PC-3 (cell line): ENCODE measurements around the gene DGKE. TPM values are rescaled to one million over a fixed set of nuclear protein-coding genes. Genes with fewer than 3 reads are reported as not detected.

Experiments used
- ATAC-seq: fragments of 200-7000 bp; cut with Tn5 transposase; 2 replicates; pipeline ENCODE4 v1.9.1; 2020; ENCODE audit warnings: mild to moderate bottlenecking, moderate library complexity
- BruUV-seq: library from RNA; stranded (reverse); fragments of 400-500 nt; replicated peaks from 2 replicates; lab custom pipeline; 2021; lab: Mats Ljungman, UMichigan
- CTCF ChIA-PET: fragments of 300-600 bp; sonication (Branson Sonifier 250); formaldehyde crosslinking; loops from one replicate; lab custom pipeline; 2022; ENCODE audit warnings: antibody characterized with exemption; lab: Charles Lee
- POLR2A ChIA-PET: fragments of 300-600 bp; sonication (Branson Sonifier 250); formaldehyde crosslinking; loops from one replicate; lab custom pipeline; 2022; ENCODE audit warnings: antibody characterized with exemption; ENCODE audit not compliant: unreplicated experiment; lab: Charles Lee
- DNase-seq: peaks from one replicate; pipeline ENCODE4 v3.0.0-alpha.2; 2015
- H2AFZ ChIP-seq: fragments of 300-600 bp; sonication (generic); 2 replicates; pipeline ENCODE4 v1.6.0; 2016; ENCODE audit warnings: antibody characterized with exemption, low read length
- H3F3A ChIP-seq: fragments of 300-600 bp; sonication (generic); one replicate; pipeline ENCODE4 v1.6.0; 2017; ENCODE audit warnings: antibody characterized with exemption, low read length, control low read depth, mild to moderate bottlenecking; ENCODE audit not compliant: unreplicated experiment
- H3K27ac ChIP-seq: fragments of 300-600 bp; sonication (generic); 2 replicates; pipeline ENCODE4 v1.5.1; 2016; ENCODE audit warnings: mild to moderate bottlenecking, low read length
- H3K27me3 ChIP-seq: fragments of 300-600 bp; sonication (generic); 2 replicates; pipeline ENCODE4 v1.6.1; 2016; ENCODE audit warnings: low read length, mixed read lengths
- H3K36me3 ChIP-seq: fragments of 300-600 bp; sonication (generic); 2 replicates; pipeline ENCODE4 v1.6.1; 2016; ENCODE audit warnings: low read depth, mixed run types, low read length, mixed read lengths
- H3K4me1 ChIP-seq: fragments of 300-600 bp; sonication (generic); 2 replicates; pipeline ENCODE4 v1.5.1; 2016; ENCODE audit warnings: low read length; ENCODE audit not compliant: insufficient read depth
- H3K4me2 ChIP-seq: fragments of 300-600 bp; sonication (generic); 2 replicates; pipeline ENCODE4 v1.6.0; 2016; ENCODE audit warnings: low read length
- H3K4me3 ChIP-seq: fragments of 300-600 bp; sonication (generic); 2 replicates; pipeline ENCODE4 v1.5.1; 2016; ENCODE audit warnings: mild to moderate bottlenecking, low read length, mixed read lengths
- H3K79me2 ChIP-seq: fragments of 300-600 bp; sonication (generic); 2 replicates; pipeline ENCODE4 v1.6.1; 2017; ENCODE audit warnings: low read length, mixed read lengths
- H3K9ac ChIP-seq: fragments of 300-600 bp; sonication (generic); 2 replicates; pipeline ENCODE4 v1.6.0; 2016; ENCODE audit warnings: mild to moderate bottlenecking, low read length
- H3K9me2 ChIP-seq: fragments of 300-600 bp; sonication (generic); replicated peaks from 2 replicates; pipeline ENCODE4 v1.6.1; 2016; ENCODE audit warnings: mixed run types, low read length, mixed read lengths
- H3K9me3 ChIP-seq: fragments of 300-600 bp; sonication (generic); 2 replicates; pipeline ENCODE4 v1.6.1; 2016; ENCODE audit warnings: low read length, mixed read lengths
- H4K20me1 ChIP-seq: fragments of 300-600 bp; sonication (generic); 2 replicates; pipeline ENCODE4 v1.6.1; 2016; ENCODE audit warnings: low read length, mixed read lengths
- CTCF ChIP-seq: fragments of 300-600 bp; sonication (generic); conservative IDR thresholded peaks from 2 replicates; pipeline ENCODE4 v1.5.1; 2017; ENCODE audit warnings: antibody characterized with exemption, low read depth, mild to moderate bottlenecking, low read length
- EZH2 ChIP-seq: fragments of 300-600 bp; sonication (generic); IDR thresholded peaks from one replicate; pipeline ENCODE4 v1.6.1; 2017; ENCODE audit warnings: antibody characterized with exemption, mild to moderate bottlenecking, low read length; ENCODE audit not compliant: unreplicated experiment
- EZH2phosphoT487 ChIP-seq: fragments of 300-600 bp; sonication (generic); IDR thresholded peaks from 2 replicates; pipeline ENCODE4 v1.6.1; 2018; ENCODE audit warnings: mild to moderate bottlenecking, antibody characterized with exemption, low read length, borderline replicate concordance
- intact Hi-C: fragments of 100-400 bp; cut with micrococcal nuclease; formaldehyde crosslinking; loops from 2 replicates; pipeline ENCODE4 v1.9.0; 2023
- total RNA-seq: library from RNA; depleted of rRNA; stranded (reverse); fragments of >200 nt; gene quantifications from 2 replicates; pipeline ENCODE4 v1.2.3, GENCODE V29; 2014

DGKE gene
- total RNA-seq, 1 experiment from 2014 or later, result 8.4 TPM

- Histone ChIP-seq H3K4me3 (peak overlapping the region; percentile 74), H4K20me1 (peaks cover 19% of the 10 kb centered on the region), H3K4me1 (peaks cover 40% of the 10 kb centered on the region), H3K79me2 (peaks cover 67% of the 10 kb centered on the region), H3K9ac (peak overlapping the region; percentile 59; the same call in 1 of the 2 replicates), H3K36me3 (no peaks in the 10 kb centered on the region; the same call in 1 of the 2 replicates), H3K4me2 (peak overlapping the region; percentile 87), H3K9me3 (no peaks in the 10 kb centered on the region), H3K27ac (no peak overlapping the region), H3K9me2 (no peaks in the 10 kb centered on the region), H3F3A (no peaks in the 10 kb centered on the region), H2AFZ (peak overlapping the region; percentile 74), H3K27me3 (no peaks in the 10 kb centered on the region)
- ChIA-PET CTCF (interaction anchor here (1.8 kb wide), 1 partner anchor 12 kb away, joined by 7 read pairs; no protein-coding TSS in a partner anchor), POLR2A (interaction anchor here (0.6 kb wide), 1 partner anchor 16 kb away, joined by 3 read pairs; no protein-coding TSS in a partner anchor)
- TF ChIP-seq EZH2 (no peak), EZH2phosphoT487 (no peak), CTCF (no peak)
- no TSS peak for BruUV-seq
- ATAC-seq, result no peak
- peak; percentile 15 for DNase-seq
- intact Hi-C loops, result no loop called here
Measured at GRCh38 chr17:56832446-56832845, 1.5 kb upstream of the DGKE start.

- ChIA-PET POLR2A (interaction anchor here (0.6 to 0.7 kb wide), 3 partner anchors 16 to 1085 kb away, joined by 3 read pairs; no protein-coding TSS in a partner anchor), CTCF (interaction anchor here (1.8 kb wide), 1 partner anchor 13 kb away, joined by 7 read pairs; no protein-coding TSS in a partner anchor)
- no peak for TF ChIP-seq EZH2phosphoT487
- TF ChIP-seq CTCF, result no peak
- TF ChIP-seq EZH2, result no peak
- Histone ChIP-seq H3K9ac (peak overlapping the region; percentile 59), H3F3A (no peaks in the 10 kb centered on the region), H3K9me2 (no peaks in the 10 kb centered on the region), H3K79me2 (peaks cover 74% of the 10 kb centered on the region), H3K27me3 (no peaks in the 10 kb centered on the region), H3K4me3 (peak overlapping the region; percentile 74), H3K4me2 (peak overlapping the region; percentile 87), H2AFZ (peak overlapping the region; percentile 74), H4K20me1 (peaks cover 19% of the 10 kb centered on the region), H3K4me1 (peaks cover 43% of the 10 kb centered on the region), H3K27ac (no peak overlapping the region), H3K9me3 (no peaks in the 10 kb centered on the region), H3K36me3 (peaks cover 3% of the 10 kb centered on the region; the same call in 1 of the 2 replicates)
- ATAC-seq (peak; percentile 53), DNase-seq (peak; percentile 87)
- intact Hi-C loops, result loop anchor here (1.0 kb wide), 1 partner anchor 46 kb away; no protein-coding TSS in a partner anchor
- no TSS peak for BruUV-seq
Measured at GRCh38 chr17:56833057-56833808, 718 bp upstream of the DGKE start.
